ENCODE measurements around the gene NEUROD1. TPM values are rescaled to one million over a fixed set of nuclear protein-coding genes. Genes with fewer than 3 reads are reported as not detected.

The NEUROD1 gene
- total and polyA plus RNA-seq, 2 donors = not detected

- 4% methylated on average over 21 of the region's 21 CpGs for WGBS
- H3K4me3 ChIP-seq (ENCODE audit: low read depth, low read length) = no peak overlapping the region
- H3K27ac ChIP-seq (ENCODE audit: low read depth) = no peak overlapping the region
- no peaks in the 10 kb centered on the region for H3K36me3 ChIP-seq (ENCODE audit: insufficient read depth)
- H3K4me1 ChIP-seq (ENCODE audit: insufficient read depth) = peaks cover 3% of the 10 kb centered on the region
- DNase-seq (ENCODE audit: extremely low spot score) = no peak
Measured at GRCh38 chr2:181685150-181685688, 4.9 kb upstream of the NEUROD1 start.

GRCh38 chr2:181684454-181685149 lies 4.3 kb upstream of the NEUROD1 start:
- H3K27ac ChIP-seq (ENCODE audit: low read depth) = no peak overlapping the region
- H3K4me1 ChIP-seq (ENCODE audit: insufficient read depth) = peaks cover 3% of the 10 kb centered on the region
- H3K36me3 ChIP-seq (ENCODE audit: insufficient read depth) = no peaks in the 10 kb centered on the region
- WGBS = 7% methylated on average over 26 of the region's 26 CpGs
- no peak overlapping the region for H3K4me3 ChIP-seq (ENCODE audit: low read depth, low read length)
- no peak for DNase-seq (ENCODE audit: extremely low spot score)

- no peak overlapping the region for H3K27ac ChIP-seq (ENCODE audit: low read depth)
- H3K4me3 ChIP-seq (ENCODE audit: low read depth, low read length) = peak overlapping the region; percentile 16
- no peaks in the 10 kb centered on the region for H3K36me3 ChIP-seq (ENCODE audit: insufficient read depth)
- 1% methylated on average over 85 of the region's 85 CpGs for WGBS
- no peak for DNase-seq (ENCODE audit: extremely low spot score)
- peaks cover 3% of the 10 kb centered on the region for H3K4me1 ChIP-seq (ENCODE audit: insufficient read depth)
Measured at GRCh38 chr2:181683518-181684453, 3.5 kb upstream of the NEUROD1 start.

- 1% methylated on average over 42 of the region's 42 CpGs for WGBS
- H3K4me3 ChIP-seq (ENCODE audit: low read depth, low read length) = peak overlapping the region; percentile 16
- no peaks in the 10 kb centered on the region for H3K36me3 ChIP-seq (ENCODE audit: insufficient read depth)
- no peak overlapping the region for H3K27ac ChIP-seq (ENCODE audit: low read depth)
- no peak for DNase-seq (ENCODE audit: extremely low spot score)
- peaks cover 3% of the 10 kb centered on the region for H3K4me1 ChIP-seq (ENCODE audit: insufficient read depth)
Measured at GRCh38 chr2:181682795-181683517, 2.6 kb upstream of the NEUROD1 start.

GRCh38 chr2:181682026-181682789 lies 1.9 kb upstream of the NEUROD1 start:
- Histone ChIP-seq H3K4me1 (ENCODE audit: insufficient read depth) (peaks cover 3% of the 10 kb centered on the region), H3K36me3 (ENCODE audit: insufficient read depth) (no peaks in the 10 kb centered on the region), H3K27ac (ENCODE audit: low read depth) (no peak overlapping the region), H3K4me3 (ENCODE audit: low read depth, low read length) (no peak overlapping the region)
- 6% methylated on average over 24 of the region's 24 CpGs for WGBS
- no peak for DNase-seq (ENCODE audit: extremely low spot score)

- Histone ChIP-seq H3K4me1 (ENCODE audit: insufficient read depth) (peaks cover 3% of the 10 kb centered on the region), H3K27ac (ENCODE audit: low read depth) (no peak overlapping the region), H3K4me3 (ENCODE audit: low read depth, low read length) (peak overlapping the region; percentile 14), H3K36me3 (ENCODE audit: insufficient read depth) (no peaks in the 10 kb centered on the region)
- no peak for DNase-seq (ENCODE audit: extremely low spot score)
- 2% methylated on average over 38 of the region's 38 CpGs for WGBS
Measured at GRCh38 chr2:181680937-181681811, 857 bp upstream of the NEUROD1 start.

- H3K4me3 ChIP-seq (ENCODE audit: low read depth, low read length) = no peak overlapping the region
- no peak overlapping the region for H3K27ac ChIP-seq (ENCODE audit: low read depth)
- H3K4me1 ChIP-seq (ENCODE audit: insufficient read depth) = peaks cover 3% of the 10 kb centered on the region
- WGBS = 2% methylated on average over 20 of the region's 20 CpGs
- no peak for DNase-seq (ENCODE audit: extremely low spot score)
- no peaks in the 10 kb centered on the region for H3K36me3 ChIP-seq (ENCODE audit: insufficient read depth)
Measured at GRCh38 chr2:181679544-181679979, 755 bp downstream of the NEUROD1 start.

GRCh38 chr2:181678861-181679543 lies 1.3 kb downstream of the NEUROD1 start:
- DNase-seq (ENCODE audit: extremely low spot score) = no peak
- Histone ChIP-seq H3K27ac (ENCODE audit: low read depth) (no peak overlapping the region), H3K4me3 (ENCODE audit: low read depth, low read length) (no peak overlapping the region), H3K36me3 (ENCODE audit: insufficient read depth) (no peaks in the 10 kb centered on the region), H3K4me1 (ENCODE audit: insufficient read depth) (peaks cover 3% of the 10 kb centered on the region)
- WGBS = 15% methylated on average over 18 of the region's 18 CpGs

GRCh38 chr2:181677912-181678586 lies 2.3 kb downstream of the NEUROD1 start:
- Histone ChIP-seq H3K27ac (ENCODE audit: low read depth) (no peak overlapping the region), H3K4me3 (ENCODE audit: low read depth, low read length) (no peak overlapping the region), H3K4me1 (ENCODE audit: insufficient read depth) (no peaks in the 10 kb centered on the region), H3K36me3 (ENCODE audit: insufficient read depth) (no peaks in the 10 kb centered on the region)
- WGBS = 7% methylated on average over 41 of the region's 41 CpGs
- peak; percentile 26 for DNase-seq (ENCODE audit: extremely low spot score)

- Histone ChIP-seq H3K4me1 (ENCODE audit: insufficient read depth) (no peaks in the 10 kb centered on the region), H3K27ac (ENCODE audit: low read depth) (no peak overlapping the region), H3K36me3 (ENCODE audit: insufficient read depth) (no peaks in the 10 kb centered on the region), H3K4me3 (ENCODE audit: low read depth, low read length) (no peak overlapping the region)
- no peak for DNase-seq (ENCODE audit: extremely low spot score)
- WGBS = 35% methylated on average over 4 of the region's 4 CpGs
Measured at GRCh38 chr2:181675254-181675653, 5.1 kb downstream of the NEUROD1 start.

- no peaks in the 10 kb centered on the region for H3K36me3 ChIP-seq (ENCODE audit: insufficient read depth)
- no peak overlapping the region for H3K27ac ChIP-seq (ENCODE audit: low read depth)
- no peaks in the 10 kb centered on the region for H3K4me1 ChIP-seq (ENCODE audit: insufficient read depth)
- H3K4me3 ChIP-seq (ENCODE audit: low read depth, low read length) = no peak overlapping the region
- no peak for DNase-seq (ENCODE audit: extremely low spot score)
Measured at GRCh38 chr2:181674461-181674860, 5.9 kb downstream of the NEUROD1 start.

Data from urinary bladder (tissue), 4 donors.